ENCODE measurements around the gene PPARG.

GRCh38 chr3:12252889-12253288 lies 36.0 kb upstream of the PPARG start:
- TF ChIP-seq CTCF (IDR thresholded peaks at IDR 0.05) (no peak), POLR2A (IDR thresholded peaks at IDR 0.05) (no peak)

All from vagina (tissue), 2 donors.